HG03457 (cell line): ENCODE results near the gene CXCL6.

ENCODE experiments used
- ATAC-seq: cut with Tn5 transposase; IDR thresholded peaks from one replicate; pipeline ENCODE4 v1.9.1; 2021; ENCODE audit warnings: moderate number of reproducible peaks; ENCODE audit not compliant: unreplicated experiment

The CXCL6 gene

DNA sequence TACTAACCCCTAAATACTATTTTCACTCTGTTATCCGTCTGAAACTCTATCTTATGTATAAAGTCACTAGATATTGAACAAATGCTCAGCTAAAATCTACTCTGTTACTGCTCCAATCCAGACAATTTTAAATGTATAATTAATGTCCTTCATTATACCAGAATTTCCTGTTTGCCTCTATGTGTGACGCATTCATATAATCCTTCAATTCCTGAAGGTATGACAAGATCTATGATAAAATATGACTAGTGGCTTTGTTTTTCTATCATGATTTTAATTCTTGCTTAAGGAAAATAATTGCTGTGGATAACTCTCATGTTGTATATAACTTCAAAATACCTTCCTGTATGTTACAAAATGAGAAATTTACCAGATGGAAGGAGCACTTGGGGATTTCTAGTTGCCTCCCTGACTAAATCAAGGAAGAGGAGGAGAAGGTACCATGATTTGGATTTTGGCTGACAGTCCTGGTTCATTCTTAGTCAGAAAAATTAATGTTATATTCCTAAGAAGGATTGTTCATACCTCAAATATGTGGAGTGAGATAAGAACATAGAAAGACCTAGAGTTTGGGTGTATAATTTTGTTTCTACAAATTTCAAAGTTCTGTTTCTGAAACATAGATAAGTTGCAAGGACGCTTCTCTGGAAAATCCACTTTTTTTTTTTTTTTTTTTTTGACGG, 4.9 kb downstream of the CXCL6 start:
- ATAC-seq, result no peak

DNA sequence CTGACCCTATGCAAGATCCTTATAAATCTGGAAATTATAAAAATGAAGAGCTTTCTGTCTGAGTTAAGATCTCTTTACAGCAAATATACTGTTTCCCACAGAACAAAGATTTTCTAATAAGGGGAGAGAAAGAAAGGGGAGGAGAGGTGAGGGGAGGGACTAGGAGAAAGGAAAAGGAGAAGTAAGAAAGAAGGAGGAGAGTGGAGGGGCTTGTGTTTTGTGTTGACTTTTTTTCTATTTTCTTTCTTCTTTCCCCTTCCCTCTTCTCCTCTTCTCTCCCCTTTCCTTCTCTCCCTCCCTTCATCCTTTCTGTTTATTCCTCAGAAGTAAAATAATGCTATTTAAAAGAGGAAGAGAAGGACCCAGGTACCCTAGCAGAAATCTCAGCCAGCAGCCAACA, 6.2 kb downstream of the CXCL6 start:
- ATAC-seq, result no peak

DNA sequence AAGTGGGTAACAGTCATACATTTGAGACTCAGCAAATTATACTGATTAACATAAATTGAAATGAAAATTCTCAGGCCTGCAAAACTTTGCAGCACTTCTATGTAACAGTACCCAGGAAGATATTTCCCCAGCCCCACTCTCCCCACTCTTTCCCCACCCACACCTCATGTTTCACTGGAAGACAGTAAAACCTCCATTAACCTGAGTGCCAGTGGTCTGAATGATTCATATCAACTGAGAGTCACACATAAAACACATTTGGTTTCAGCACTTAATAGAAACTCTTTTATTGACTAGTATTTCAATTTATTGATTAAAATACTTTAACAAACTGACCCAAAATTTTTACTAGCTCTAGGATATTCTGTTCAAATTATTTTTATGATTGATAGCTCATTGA, 6.9 kb downstream of the CXCL6 start:
- no peak for ATAC-seq

DNA sequence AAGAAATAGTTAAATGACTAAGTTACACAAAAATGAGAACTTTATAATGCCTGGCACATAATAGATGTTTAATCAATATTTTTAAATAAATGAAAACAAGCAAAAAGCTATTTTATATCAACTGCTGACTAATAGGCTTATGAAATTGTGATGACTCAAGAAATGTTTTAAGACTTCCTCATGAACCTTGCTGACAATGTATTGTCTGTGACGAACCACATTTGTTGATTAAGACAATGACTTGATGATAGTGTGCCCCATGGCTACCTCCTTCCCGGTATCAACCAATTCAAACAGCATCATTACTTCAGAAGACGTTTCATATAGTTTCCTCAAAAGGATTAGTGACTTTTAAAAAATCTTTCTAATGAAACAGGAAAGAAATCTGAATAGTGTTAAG, 7.9 kb downstream of the CXCL6 start:
- ATAC-seq, result no peak

DNA sequence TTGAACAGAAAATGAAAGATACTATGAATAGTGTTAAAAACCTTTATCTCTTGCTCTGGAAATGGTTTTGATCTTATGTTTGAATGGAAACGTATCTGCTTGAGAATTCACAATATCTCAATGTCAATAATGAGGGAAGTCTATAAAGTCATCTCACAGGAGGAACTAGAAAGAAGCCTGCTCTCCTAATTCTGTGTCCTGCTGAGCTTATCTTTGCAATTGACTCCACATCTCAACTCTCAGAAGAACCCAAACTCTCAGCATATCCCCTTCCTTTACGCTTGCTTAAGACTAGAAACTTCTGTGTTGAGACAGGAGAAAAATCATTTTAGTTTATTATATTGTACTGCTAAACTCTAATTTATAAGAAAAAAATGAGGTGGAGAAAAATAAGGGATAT, 8.3 kb downstream of the CXCL6 start:
- no peak for ATAC-seq

DNA sequence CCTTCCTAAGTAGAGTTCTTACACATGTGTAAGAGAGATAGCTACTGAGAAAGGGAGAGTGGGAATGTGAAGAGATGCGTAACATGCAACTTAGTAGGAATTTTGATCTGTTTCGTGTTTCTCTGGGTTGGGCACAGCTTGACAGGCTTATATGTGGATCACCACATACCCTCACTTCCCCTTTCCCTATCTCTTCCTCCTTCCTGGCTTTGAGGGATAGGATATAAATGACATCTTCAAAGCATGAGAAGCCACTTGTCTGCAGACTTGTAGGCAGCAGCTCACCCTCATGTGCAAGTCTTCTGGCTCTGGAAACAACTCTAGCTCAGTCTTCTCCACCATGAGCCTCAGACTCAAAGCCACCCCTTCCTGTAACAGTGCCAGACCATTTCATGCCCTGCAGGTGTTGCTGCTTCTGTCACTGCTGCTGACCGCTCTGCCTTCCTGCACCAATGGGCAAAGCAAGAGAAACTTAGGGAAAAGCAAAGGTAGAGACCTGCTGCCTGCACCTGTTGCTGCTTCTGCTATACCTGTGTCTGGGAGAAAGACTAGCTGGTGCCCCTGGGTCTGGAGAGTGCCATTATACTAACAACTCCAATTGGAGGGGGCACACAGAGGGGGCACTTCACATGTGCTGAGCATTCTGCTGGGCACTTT, 11.2 kb downstream of the CXCL6 start:
- no peak for ATAC-seq

DNA sequence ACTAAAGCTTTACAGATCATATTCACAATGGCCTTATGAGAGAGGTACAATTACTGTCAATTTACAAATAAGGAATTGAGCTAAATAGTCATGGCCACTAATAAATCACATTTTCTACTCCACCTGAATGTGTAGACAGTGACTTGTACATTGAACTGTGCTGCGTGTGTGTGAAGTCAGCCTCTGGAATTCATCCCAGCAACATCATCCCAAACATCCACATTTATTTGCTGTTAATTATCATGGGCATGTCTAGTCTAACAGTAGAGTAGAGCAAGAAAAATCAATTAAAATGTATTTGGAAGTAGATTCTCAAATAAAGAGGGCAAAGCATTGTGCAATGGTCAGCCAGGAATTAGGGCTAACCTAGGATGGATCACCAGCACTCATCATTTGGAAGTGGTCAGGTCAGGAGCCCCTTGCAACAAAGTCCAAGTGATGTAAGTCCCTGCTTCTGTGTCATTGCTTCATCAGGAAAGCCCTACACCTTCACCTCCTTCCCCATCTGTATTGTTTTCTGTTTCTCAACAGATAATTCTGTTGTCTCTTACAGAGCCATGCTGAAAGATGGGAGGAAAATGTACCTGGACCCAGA, 11.8 kb downstream of the CXCL6 start:
- no peak for ATAC-seq

DNA sequence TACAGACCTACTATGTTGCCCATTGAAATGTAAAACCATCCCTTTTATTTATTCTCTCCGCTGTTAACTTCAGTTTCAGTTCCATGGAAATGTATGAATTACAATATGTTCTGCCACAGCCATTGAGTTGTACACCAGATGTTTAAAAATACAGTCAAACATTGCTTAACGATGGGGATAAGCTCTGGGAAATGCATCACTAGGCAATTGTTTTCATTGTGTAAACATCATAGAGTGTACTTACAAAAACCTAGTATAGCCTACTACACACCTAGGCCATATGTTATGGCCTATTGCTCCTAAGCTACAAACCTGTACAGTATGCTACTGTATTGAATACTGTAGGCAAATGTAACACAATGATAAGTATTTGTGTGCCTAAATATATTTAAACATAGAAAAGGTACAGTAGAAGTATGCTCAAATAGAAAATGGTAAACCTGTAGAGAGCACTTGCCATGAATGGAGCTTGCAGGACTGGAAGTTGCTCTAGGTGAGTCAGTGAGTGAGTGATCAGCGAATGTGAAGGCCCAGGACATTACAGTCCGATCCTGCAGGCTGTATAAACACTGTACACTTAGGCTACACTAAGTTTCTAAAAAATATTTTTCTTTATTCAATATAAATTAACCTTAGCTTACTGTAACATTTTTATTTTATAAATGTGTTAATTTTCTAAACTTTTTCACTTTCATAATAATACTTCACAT, 13.9 kb downstream of the CXCL6 start:
- no peak for ATAC-seq

DNA sequence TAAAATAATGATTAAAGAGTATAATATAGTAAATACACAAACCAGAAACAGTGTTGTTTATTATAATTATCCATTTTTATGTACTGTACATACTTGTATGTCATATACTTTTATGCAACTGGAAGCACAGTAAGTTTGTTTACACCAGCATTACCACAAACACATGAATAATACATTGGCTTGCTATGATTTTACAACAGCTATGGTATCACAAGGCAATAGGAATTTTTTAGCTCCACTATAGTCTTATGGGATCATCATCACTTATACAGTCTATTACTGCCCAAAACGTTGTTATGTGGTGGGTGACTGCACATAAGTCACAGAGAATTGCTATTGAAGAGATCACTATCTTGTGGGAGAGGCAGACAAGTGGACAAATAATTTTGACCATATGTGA, 14.8 kb downstream of the CXCL6 start:
- ATAC-seq, result no peak

DNA sequence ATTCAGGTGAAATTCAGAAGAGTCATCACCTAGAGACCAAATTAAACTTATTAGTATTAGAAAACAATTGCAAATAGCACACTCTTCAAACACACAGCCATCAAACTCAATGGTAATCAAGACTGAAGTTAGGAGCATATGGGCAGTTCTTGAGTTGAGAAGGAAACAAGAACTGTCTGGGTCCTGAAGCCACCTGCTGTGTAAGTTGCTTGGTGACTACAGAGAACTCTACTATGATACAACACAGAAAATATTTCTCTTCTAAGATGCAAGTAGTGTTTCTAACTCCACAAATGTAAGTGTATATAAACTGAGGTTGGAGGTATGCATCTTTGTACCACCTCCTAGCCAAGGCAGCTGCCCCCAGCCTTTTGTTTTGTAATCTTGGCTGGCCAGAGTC, 16.3 kb downstream of the CXCL6 start:
- no peak for ATAC-seq

DNA sequence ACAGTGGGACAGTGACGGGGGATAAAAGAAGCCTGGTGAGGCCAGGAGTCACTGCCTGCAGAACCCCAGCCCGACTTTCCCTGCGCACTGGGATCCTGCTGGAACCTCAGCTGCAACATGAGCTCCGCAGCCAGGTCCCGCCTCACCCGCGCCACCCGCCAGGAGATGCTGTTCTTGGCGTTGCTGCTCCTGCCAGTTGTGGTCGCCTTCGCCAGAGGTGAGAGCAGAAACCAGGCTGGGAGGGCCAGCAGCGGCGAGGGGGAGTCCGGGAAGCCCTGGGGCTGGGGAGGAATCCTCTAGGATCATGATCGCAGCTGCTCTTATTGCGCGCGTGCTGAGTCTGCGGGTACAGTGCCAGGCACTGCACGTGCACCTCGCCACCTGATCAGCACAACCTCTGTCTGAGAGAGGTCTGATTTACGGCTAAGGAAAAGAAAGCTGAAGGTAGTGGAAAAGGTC, 16.8 kb downstream of the CXCL6 start, which contains the start of gene PF4V1:
Gene PF4V1 (plus strand): TSS at position 51 of the 459 bp plus-strand sequence. CDS start 67 bp downstream, at position 118.
- no peak for ATAC-seq

DNA sequence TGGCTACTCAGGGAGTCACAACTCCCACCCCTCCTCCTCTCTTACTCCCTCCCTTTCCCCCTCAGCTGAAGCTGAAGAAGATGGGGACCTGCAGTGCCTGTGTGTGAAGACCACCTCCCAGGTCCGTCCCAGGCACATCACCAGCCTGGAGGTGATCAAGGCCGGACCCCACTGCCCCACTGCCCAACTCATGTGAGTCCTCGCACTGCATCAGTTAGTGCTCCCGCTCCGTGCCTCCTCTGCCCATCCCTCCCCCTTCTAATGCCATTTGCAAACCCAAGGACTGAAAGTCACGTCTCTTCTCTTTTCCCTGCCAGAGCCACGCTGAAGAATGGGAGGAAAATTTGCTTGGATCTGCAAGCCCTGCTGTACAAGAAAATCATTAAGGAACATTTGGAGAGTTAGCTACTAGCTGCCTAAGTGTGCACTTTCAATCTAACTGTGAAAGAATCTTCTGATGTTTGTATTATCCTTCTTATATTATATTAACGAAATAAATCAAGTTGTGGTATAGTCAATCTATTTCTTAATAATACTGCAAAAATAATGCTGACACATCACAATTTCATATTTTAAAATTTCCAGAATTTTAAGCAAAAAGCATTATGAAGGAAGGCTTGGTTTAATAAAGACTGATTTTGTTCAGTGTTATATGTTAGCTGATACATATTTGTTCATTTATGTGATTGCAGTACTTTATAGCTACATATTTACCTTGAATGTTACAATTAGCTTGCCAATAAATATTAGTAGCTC, 17.4 kb downstream of the CXCL6 start:
- ATAC-seq, result no peak

DNA sequence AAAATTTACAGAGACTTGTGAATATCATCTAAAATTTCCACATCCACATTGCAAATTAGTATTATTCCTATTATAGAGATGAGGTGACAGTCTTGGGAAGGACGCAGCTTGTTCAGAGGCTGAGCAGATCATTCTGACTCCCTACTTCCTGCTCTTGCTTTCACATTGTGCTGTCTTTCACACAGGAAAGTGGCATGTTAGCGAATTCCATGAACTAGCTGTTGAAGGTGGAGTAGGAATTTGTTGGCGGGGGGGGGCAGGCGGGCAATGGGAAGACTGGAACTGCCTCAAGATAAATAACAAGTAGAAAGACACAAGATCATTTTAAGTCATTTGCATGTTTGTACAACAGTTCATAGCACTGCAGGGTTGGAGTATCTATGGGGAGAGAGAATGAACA, 18.9 kb downstream of the CXCL6 start:
- ATAC-seq, result no peak

DNA sequence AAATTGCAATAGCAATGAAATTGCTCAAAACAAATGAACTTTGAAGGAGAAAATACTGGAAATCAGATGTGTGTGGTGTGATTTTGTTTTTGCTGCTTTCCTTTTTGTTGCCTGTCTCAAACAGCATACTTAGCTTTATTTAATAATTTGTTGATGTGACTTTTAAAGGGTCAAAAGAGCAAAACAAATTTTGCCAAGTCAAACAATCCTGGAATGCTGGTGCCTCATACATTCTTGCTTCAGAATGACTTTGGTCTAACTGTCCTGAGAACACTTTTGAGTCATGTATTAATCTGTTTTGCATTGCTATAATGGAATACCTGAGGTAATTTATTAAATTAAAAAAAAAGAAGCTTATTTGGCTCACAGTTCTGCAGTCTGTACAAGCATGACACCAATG, 20.0 kb downstream of the CXCL6 start:
- no peak for ATAC-seq

DNA sequence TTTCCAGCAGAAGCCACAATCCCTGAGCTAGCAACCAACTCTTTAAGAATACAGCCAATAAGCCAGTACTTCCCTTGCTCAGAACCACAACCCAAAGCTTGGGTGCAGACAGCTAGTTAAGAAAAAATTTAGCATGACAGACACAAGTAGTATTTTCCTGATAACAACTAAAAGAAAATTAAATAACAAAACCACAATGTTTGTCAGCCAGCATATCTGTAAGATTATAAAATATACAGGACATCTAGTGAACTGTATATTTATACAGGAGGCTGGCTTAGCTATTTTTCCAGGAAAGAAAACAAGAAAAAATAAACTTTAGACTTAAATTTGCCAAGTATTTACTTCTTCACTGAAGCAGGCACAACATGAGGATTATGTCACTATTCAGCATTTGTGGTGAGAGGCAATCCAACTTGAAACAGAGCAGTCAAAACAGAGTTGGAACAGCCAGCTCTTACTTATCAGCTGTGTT, 23.2 kb downstream of the CXCL6 start:
- ATAC-seq, result no peak

DNA sequence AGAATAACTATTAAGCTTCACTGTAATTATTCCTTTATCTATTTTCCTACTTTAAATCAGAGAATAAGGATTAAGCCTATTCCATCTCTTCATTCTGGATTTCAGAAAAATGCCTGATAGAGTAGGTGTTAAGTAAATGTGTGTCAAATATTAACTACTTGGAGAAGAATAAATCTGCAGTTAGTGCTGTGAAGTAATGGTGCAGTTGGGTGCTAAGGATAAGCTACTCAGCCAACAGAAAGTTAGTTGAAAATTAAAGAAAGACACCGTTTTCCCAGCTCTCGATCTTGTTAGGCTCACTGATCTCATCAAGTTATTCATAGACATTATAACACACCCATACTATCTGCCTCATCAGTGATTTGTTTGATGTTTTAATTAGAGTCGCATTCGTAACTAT, 23.7 kb downstream of the CXCL6 start:
- no peak for ATAC-seq

DNA sequence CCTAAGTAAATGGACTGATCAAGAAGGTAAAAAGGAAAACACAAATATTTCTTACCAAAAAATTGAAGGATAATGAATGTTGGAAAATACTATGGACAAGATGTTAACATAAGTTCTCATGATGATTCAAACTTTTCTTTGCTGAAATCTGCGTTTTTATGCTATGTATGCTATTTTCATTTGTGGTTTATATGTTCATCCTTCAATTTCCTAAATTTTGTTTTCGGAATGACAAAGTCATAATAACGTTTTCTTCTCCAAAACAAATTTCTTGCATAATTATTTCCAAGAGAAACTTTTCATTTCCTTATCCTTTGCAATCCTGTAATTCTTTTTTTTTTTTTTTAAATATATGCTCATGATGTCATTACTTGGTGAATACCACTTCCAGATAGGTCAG, 24.4 kb downstream of the CXCL6 start:
- no peak for ATAC-seq

DNA sequence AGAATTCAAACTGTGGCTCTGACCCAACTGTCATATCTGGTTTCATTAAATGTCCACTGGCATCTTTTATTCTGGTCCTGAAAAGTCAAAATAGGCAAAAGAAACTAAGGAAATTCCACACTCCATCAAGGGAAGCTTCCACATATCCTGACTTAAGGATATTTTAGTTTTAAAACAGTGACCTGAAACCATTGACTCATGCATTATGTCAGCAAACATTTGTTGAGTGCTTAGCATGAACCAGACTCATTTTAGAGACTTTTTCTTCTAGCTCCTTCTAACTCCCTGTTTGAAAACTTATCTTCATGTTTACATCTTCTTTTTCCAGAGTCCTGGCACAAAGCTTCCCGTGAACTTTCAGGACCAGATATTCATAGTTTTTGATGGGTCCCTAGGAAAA, 25.8 kb downstream of the CXCL6 start:
- no peak for ATAC-seq

DNA sequence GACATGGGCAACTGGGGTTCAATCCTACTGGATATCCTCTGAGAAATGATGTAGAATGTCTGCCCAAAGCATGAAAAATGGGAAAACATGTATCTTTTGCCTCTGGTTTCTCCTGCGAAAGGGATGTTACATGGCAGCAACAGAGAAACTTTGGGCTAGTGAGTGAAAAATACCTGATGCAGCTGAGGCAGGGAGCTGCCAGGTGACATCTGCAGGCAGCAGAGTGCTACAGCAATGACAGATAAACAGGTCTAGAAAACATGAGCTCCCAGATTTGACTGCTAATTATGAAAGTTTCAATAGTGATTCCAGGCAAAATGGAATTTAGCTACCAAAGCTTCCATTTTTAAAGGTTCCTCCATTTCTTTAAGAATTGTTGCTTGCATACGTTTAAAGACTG, 27.9 kb downstream of the CXCL6 start:
- no peak for ATAC-seq

DNA sequence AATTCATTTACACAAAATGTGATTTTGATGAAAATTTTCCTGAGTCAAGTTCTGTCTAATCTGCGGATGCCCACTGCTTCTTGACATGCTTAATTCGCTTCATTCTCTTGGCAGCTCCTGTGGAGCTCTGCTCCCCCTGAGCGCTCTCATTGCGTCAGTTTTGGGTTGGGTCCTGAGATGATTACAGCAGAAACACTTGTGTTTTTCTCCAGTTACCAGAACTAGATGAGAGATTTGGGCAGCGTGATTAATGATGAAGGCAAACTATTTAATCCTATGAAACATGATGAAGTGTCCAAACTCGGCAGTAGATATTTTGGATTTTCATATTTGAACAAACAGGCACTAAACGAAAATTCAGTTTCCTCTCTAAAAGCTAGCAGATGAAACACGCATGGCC, 28.5 kb downstream of the CXCL6 start:
- ATAC-seq, result no peak
